Neural crest cell (in vitro differentiated cells): ENCODE results near the gene ARMCX4. TPM values are rescaled to one million over a fixed set of nuclear protein-coding genes. Genes with fewer than 3 reads are reported as not detected.
A peak's percentile ranks its signal among the peaks of the same experiment; 100 is the strongest.

ENCODE experiments used
- DNase-seq: peaks from one replicate; pipeline ENCODE4 v3.0.0; 2021; ENCODE audit warnings: low read depth, mixed read lengths, low spot score
- H3K27ac Mint-ChIP-seq: one replicate; pipeline ENCODE4 v1.8.0; 2021; ENCODE audit warnings: mild to moderate bottlenecking, mixed read lengths; ENCODE audit not compliant: unreplicated experiment
- H3K27me3 Mint-ChIP-seq: 2 replicates; pipeline ENCODE4 v1.8.0; 2021; ENCODE audit warnings: low read depth, mild to moderate bottlenecking, mixed read lengths
- H3K36me3 Mint-ChIP-seq: 2 replicates; pipeline ENCODE4 v1.8.0; 2021; ENCODE audit warnings: low read depth, mild to moderate bottlenecking, mixed read lengths
- H3K4me1 Mint-ChIP-seq: 2 replicates; pipeline ENCODE4 v1.8.0; 2021; ENCODE audit warnings: mixed read lengths
- H3K4me3 Mint-ChIP-seq: one replicate; pipeline ENCODE4 v1.8.0; 2021; ENCODE audit warnings: mild to moderate bottlenecking, mixed read lengths
- H3K9me3 Mint-ChIP-seq: 2 replicates; pipeline ENCODE4 v1.8.0; 2021; ENCODE audit warnings: mixed read lengths
- long read RNA-seq: library from polyadenylated mRNA; unstranded; transcript quantifications from one replicate; pipeline ENCODE4 v2.0.0, GENCODE V29; 2020
- total RNA-seq: library from RNA; stranded (reverse); gene quantifications from 2 replicates; pipeline ENCODE4 v1.2.1, GENCODE V29; 2021
- TF ChIP-seq, protein P1 (sequence below): fragments of 200-600 bp; sonication (generic); conservative IDR thresholded peaks from 2 replicates; pipeline ENCODE4 v1.5.0; 2021; ENCODE audit warnings: antibody characterized with exemption, mild to moderate bottlenecking

ARMCX4 gene
- total RNA-seq, result 24.2 and 26.2 TPM in 2 replicates
- long read RNA-seq, partial matches to known transcripts, result 2 of 16 reads
- long read RNA-seq, other reads (novel, unspliced or antisense), result 13 of 16 reads

DNA sequence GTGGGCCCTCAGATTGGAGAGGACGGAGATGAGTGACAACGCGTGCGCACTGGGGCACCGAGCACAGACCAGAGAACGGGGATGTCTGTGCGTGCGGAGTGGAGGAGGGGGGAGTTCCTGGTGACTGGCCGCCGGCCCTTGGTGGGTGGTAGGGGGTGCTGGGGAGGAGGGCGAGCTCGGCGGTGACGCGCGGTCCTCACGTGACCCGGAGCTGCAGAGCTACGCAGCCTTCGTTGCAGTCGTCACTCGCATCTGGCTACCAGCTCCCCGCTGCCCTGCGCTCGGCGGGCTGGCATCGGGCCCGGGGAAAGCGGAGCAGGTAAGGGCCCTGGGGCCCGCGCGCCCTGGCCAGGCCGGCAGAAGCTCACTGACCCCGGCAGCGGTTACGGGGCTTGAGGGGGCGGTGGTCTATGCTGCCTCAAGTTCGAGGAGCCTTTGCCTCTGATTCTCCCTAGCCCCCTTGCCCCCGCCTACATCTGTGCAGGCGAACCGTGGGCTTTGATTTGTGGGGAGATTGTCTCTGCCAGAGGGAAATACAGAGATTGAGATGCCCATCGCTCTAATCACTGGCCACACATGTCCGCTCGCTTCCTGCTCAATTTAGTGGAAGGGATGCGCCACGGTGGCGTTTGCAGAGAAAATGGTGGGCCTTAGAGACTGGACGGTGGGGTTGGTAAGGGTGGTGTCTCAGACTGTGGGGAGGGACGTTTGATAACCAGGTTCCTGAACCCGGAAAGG lies at the start of gene ARMCX4:
ARMCX4 (plus strand) TSS at position 245 of the 738 bp plus-strand sequence. CDS start 3,134 bp downstream, outside the sequence.
- peak; percentile 60 for DNase-seq

GRCh38 chrX:101442085-101442484 lies 43.2 kb upstream of the ARMCX4 start:
- H3K4me3 Mint-ChIP-seq, result no peak overlapping the region
- H3K27ac Mint-ChIP-seq, result no peak overlapping the region
- no peaks in the 10 kb centered on the region for H3K27me3 Mint-ChIP-seq
- peaks cover 8% of the 10 kb centered on the region for H3K9me3 Mint-ChIP-seq
- DNase-seq, result no peak
- TF ChIP-seq, protein P1, sequence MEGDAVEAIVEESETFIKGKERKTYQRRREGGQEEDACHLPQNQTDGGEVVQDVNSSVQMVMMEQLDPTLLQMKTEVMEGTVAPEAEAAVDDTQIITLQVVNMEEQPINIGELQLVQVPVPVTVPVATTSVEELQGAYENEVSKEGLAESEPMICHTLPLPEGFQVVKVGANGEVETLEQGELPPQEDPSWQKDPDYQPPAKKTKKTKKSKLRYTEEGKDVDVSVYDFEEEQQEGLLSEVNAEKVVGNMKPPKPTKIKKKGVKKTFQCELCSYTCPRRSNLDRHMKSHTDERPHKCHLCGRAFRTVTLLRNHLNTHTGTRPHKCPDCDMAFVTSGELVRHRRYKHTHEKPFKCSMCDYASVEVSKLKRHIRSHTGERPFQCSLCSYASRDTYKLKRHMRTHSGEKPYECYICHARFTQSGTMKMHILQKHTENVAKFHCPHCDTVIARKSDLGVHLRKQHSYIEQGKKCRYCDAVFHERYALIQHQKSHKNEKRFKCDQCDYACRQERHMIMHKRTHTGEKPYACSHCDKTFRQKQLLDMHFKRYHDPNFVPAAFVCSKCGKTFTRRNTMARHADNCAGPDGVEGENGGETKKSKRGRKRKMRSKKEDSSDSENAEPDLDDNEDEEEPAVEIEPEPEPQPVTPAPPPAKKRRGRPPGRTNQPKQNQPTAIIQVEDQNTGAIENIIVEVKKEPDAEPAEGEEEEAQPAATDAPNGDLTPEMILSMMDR, result no peak
- H3K4me1 Mint-ChIP-seq, result no peaks in the 10 kb centered on the region
- H3K36me3 Mint-ChIP-seq, result peaks cover 45% of the 10 kb centered on the region

More for the DNA sequence above, at the start of gene ARMCX4:
- Mint-ChIP-seq H3K9me3 (peaks cover 6% of the 10 kb centered on the region), H3K27me3 (no peaks in the 10 kb centered on the region), H3K36me3 (peaks cover 26% of the 10 kb centered on the region), H3K4me1 (peaks cover 21% of the 10 kb centered on the region), H3K27ac (peak within 1 kb of the TSS; percentile 88), H3K4me3 (peak within 1 kb of the TSS; percentile 91)
- TF ChIP-seq, protein P1, result no peak

- TF ChIP-seq, protein P1, result no peak
- Mint-ChIP-seq H3K4me1 (no peaks in the 10 kb centered on the region), H3K36me3 (peaks cover 24% of the 10 kb centered on the region)
These were observed 36.0 kb upstream of the ARMCX4 start for GRCh38 chrX:101449279-101449678.

GRCh38 chrX:101450085-101450484 lies 35.2 kb upstream of the ARMCX4 start:
- Mint-ChIP-seq H3K27ac (no peak overlapping the region), H3K9me3 (peaks cover 11% of the 10 kb centered on the region), H3K36me3 (peaks cover 25% of the 10 kb centered on the region), H3K4me3 (no peak overlapping the region), H3K4me1 (no peaks in the 10 kb centered on the region), H3K27me3 (no peaks in the 10 kb centered on the region)
- TF ChIP-seq, protein P1, result no peak
- DNase-seq, result no peak

More at GRCh38 chrX:101449279-101449678, 36.0 kb upstream of the ARMCX4 start:
- Mint-ChIP-seq H3K4me3 (no peak overlapping the region), H3K27ac (no peak overlapping the region), H3K27me3 (no peaks in the 10 kb centered on the region), H3K9me3 (peaks cover 14% of the 10 kb centered on the region)
- no peak for DNase-seq

GRCh38 chrX:101450961-101451360 lies 34.3 kb upstream of the ARMCX4 start:
- DNase-seq, result no peak
- TF ChIP-seq, protein P1, result no peak
- Mint-ChIP-seq H3K36me3 (peaks cover 29% of the 10 kb centered on the region), H3K9me3 (peaks cover 11% of the 10 kb centered on the region), H3K27me3 (no peaks in the 10 kb centered on the region), H3K27ac (no peak overlapping the region), H3K4me3 (no peak overlapping the region), H3K4me1 (no peaks in the 10 kb centered on the region)
